ENCODE measurements around the gene SH2D3C. TPM values are rescaled to one million over a fixed set of nuclear protein-coding genes. Genes with fewer than 3 reads are reported as not detected.

The SH2D3C gene
- total and polyA plus RNA-seq, 9 of the 15 experiments (the other 6 are each of a cell fraction or from before 2014, with no cell fraction given) = 0.03 to 1.2 (median 0.22) TPM; not detected in 1

Small RNA genes within 50 kb of the gene (microRNA-seq; reads per million reads assigned to microRNA genes)
- gene MIR2861 (ENCODE audit: borderline microRNAs expressed) = not detected
- not detected for gene MIR3960 (ENCODE audit: borderline microRNAs expressed)

Other genes starting within 250 kb of the SH2D3C start
Only the 7 nearest of the 14 such genes appear.
- gene CFAP157, start 71.7 kb downstream of the SH2D3C start, total RNA-seq (2014; rRNA removed) = not detected in 2 replicates
- not detected in 2 replicates for gene CFAP157, start 71.7 kb downstream of the SH2D3C start, total RNA-seq (2014; rRNA removed; fragmentation: Illumina TruSeq; extraction: Trizol)
- gene CFAP157, start 71.7 kb downstream of the SH2D3C start, total RNA-seq (2015; rRNA removed; fragmentation: Illumina TruSeq; extraction: Trizol) = not detected in 2 replicates
- not detected in 2 replicates for gene CFAP157, start 71.7 kb downstream of the SH2D3C start, total RNA-seq (2021)
- not detected in 2 replicates for gene CFAP157, start 71.7 kb downstream of the SH2D3C start, polyA plus RNA-seq (2011; rRNA removed)
- not detected in 2 replicates for gene CFAP157, start 71.7 kb downstream of the SH2D3C start, polyA plus RNA-seq (2014; fragmentation: Illumina TruSeq; extraction: Trizol)
- gene CFAP157, start 71.7 kb downstream of the SH2D3C start, polyA plus RNA-seq (2014; fragmentation: Nextera tagmentation; extraction: Ambion mirVana) = under 1 TPM in 1 of 2 experiments, not detected in 1; 0.03 TPM
- not detected in 2 replicates for gene CFAP157, start 71.7 kb downstream of the SH2D3C start, polyA plus RNA-seq (2014; rRNA removed)
- gene PTRH1, start 63.0 kb downstream of the SH2D3C start, total RNA-seq (2014; rRNA removed) = 43.1 and 54.3 TPM in 2 replicates
- 1.1 and 1.8 TPM in 2 replicates for gene PTRH1, start 63.0 kb downstream of the SH2D3C start, total RNA-seq (2014; rRNA removed; fragmentation: Illumina TruSeq; extraction: Trizol)
- 7.4 and 8.0 TPM in 2 replicates for gene PTRH1, start 63.0 kb downstream of the SH2D3C start, total RNA-seq (2015; rRNA removed; fragmentation: Illumina TruSeq; extraction: Trizol)
- gene PTRH1, start 63.0 kb downstream of the SH2D3C start, total RNA-seq (2021) = 21.1 and 21.6 TPM in 2 replicates
- gene PTRH1, start 63.0 kb downstream of the SH2D3C start, polyA plus RNA-seq (2011; rRNA removed) = 5.7 and 8.1 TPM in 2 replicates
- gene PTRH1, start 63.0 kb downstream of the SH2D3C start, polyA plus RNA-seq (2014; fragmentation: Illumina TruSeq; extraction: Trizol) = 3.1 and 6.7 TPM in 2 replicates
- gene PTRH1, start 63.0 kb downstream of the SH2D3C start, polyA plus RNA-seq (2014; fragmentation: Nextera tagmentation; extraction: Ambion mirVana) = 1 to 10 TPM in 1 of 2 experiments, under 1 TPM in 1; 0.63 to 1.0 TPM
- gene PTRH1, start 63.0 kb downstream of the SH2D3C start, polyA plus RNA-seq (2014; rRNA removed) = 28.2 and 44.3 TPM in 2 replicates
- gene TTC16, start 62.6 kb downstream of the SH2D3C start, total RNA-seq (2014; rRNA removed) = not detected in 2 replicates
- not detected in 2 replicates for gene TTC16, start 62.6 kb downstream of the SH2D3C start, total RNA-seq (2014; rRNA removed; fragmentation: Illumina TruSeq; extraction: Trizol)
- gene TTC16, start 62.6 kb downstream of the SH2D3C start, total RNA-seq (2015; rRNA removed; fragmentation: Illumina TruSeq; extraction: Trizol) = not detected in 2 replicates
- gene TTC16, start 62.6 kb downstream of the SH2D3C start, total RNA-seq (2021) = not detected in 2 replicates
- gene TTC16, start 62.6 kb downstream of the SH2D3C start, polyA plus RNA-seq (2011; rRNA removed) = not detected in 2 replicates
- not detected in 2 replicates for gene TTC16, start 62.6 kb downstream of the SH2D3C start, polyA plus RNA-seq (2014; fragmentation: Illumina TruSeq; extraction: Trizol)
- gene TTC16, start 62.6 kb downstream of the SH2D3C start, polyA plus RNA-seq (2014; fragmentation: Nextera tagmentation; extraction: Ambion mirVana) = not detected
- 0.11 TPM in 1 of 2 replicates, not detected in the other for gene TTC16, start 62.6 kb downstream of the SH2D3C start, polyA plus RNA-seq (2014; rRNA removed)
- gene TOR2A, start 43.4 kb downstream of the SH2D3C start, total RNA-seq (2014; rRNA removed) = 21.3 and 23.5 TPM in 2 replicates
- gene TOR2A, start 43.4 kb downstream of the SH2D3C start, total RNA-seq (2014; rRNA removed; fragmentation: Illumina TruSeq; extraction: Trizol) = 3.0 and 3.7 TPM in 2 replicates
- gene TOR2A, start 43.4 kb downstream of the SH2D3C start, total RNA-seq (2015; rRNA removed; fragmentation: Illumina TruSeq; extraction: Trizol) = 11.1 and 12.0 TPM in 2 replicates
- gene TOR2A, start 43.4 kb downstream of the SH2D3C start, total RNA-seq (2021) = 25.9 and 28.3 TPM in 2 replicates
- gene TOR2A, start 43.4 kb downstream of the SH2D3C start, polyA plus RNA-seq (2011; rRNA removed) = 8.4 and 15.0 TPM in 2 replicates
- gene TOR2A, start 43.4 kb downstream of the SH2D3C start, polyA plus RNA-seq (2014; fragmentation: Illumina TruSeq; extraction: Trizol) = 15.7 and 22.6 TPM in 2 replicates
- gene TOR2A, start 43.4 kb downstream of the SH2D3C start, polyA plus RNA-seq (2014; fragmentation: Nextera tagmentation; extraction: Ambion mirVana) = 1 to 10 TPM in 1 of 2 experiments, under 1 TPM in 1; 0.80 to 1.1 TPM
- 22.5 and 27.2 TPM in 2 replicates for gene TOR2A, start 43.4 kb downstream of the SH2D3C start, polyA plus RNA-seq (2014; rRNA removed)
- gene CDK9, start 7.4 kb upstream of the SH2D3C start, total RNA-seq (2014; rRNA removed) = 33.0 and 36.7 TPM in 2 replicates
- gene CDK9, start 7.4 kb upstream of the SH2D3C start, total RNA-seq (2014; rRNA removed; fragmentation: Illumina TruSeq; extraction: Trizol) = 27.5 and 27.9 TPM in 2 replicates
- gene CDK9, start 7.4 kb upstream of the SH2D3C start, total RNA-seq (2015; rRNA removed; fragmentation: Illumina TruSeq; extraction: Trizol) = 28.1 and 29.8 TPM in 2 replicates
- 75.2 and 78.6 TPM in 2 replicates for gene CDK9, start 7.4 kb upstream of the SH2D3C start, total RNA-seq (2021)
- gene CDK9, start 7.4 kb upstream of the SH2D3C start, polyA plus RNA-seq (2011; rRNA removed) = 44.6 and 51.9 TPM in 2 replicates
- gene CDK9, start 7.4 kb upstream of the SH2D3C start, polyA plus RNA-seq (2014; fragmentation: Illumina TruSeq; extraction: Trizol) = 54.1 and 60.5 TPM in 2 replicates
- 1 to 10 TPM; 4.2 to 5.0 TPM for gene CDK9, start 7.4 kb upstream of the SH2D3C start, polyA plus RNA-seq (2014; fragmentation: Nextera tagmentation; extraction: Ambion mirVana)
- gene CDK9, start 7.4 kb upstream of the SH2D3C start, polyA plus RNA-seq (2014; rRNA removed) = 34.7 and 42.6 TPM in 2 replicates
- gene FPGS, start 24.2 kb upstream of the SH2D3C start, total RNA-seq (2014; rRNA removed) = 77.1 and 91.1 TPM in 2 replicates
- 19.7 and 32.6 TPM in 2 replicates for gene FPGS, start 24.2 kb upstream of the SH2D3C start, total RNA-seq (2014; rRNA removed; fragmentation: Illumina TruSeq; extraction: Trizol)
- 52.9 and 54.0 TPM in 2 replicates for gene FPGS, start 24.2 kb upstream of the SH2D3C start, total RNA-seq (2015; rRNA removed; fragmentation: Illumina TruSeq; extraction: Trizol)
- gene FPGS, start 24.2 kb upstream of the SH2D3C start, total RNA-seq (2021) = 85.1 and 90.2 TPM in 2 replicates
- gene FPGS, start 24.2 kb upstream of the SH2D3C start, polyA plus RNA-seq (2011; rRNA removed) = 59.2 and 65.5 TPM in 2 replicates
- gene FPGS, start 24.2 kb upstream of the SH2D3C start, polyA plus RNA-seq (2014; fragmentation: Illumina TruSeq; extraction: Trizol) = 86.4 and 87.8 TPM in 2 replicates
- 1 to 10 TPM in 1 of 2 experiments, under 1 TPM in 1; 0.84 to 2.0 TPM for gene FPGS, start 24.2 kb upstream of the SH2D3C start, polyA plus RNA-seq (2014; fragmentation: Nextera tagmentation; extraction: Ambion mirVana)
- 61.4 and 63.1 TPM in 2 replicates for gene FPGS, start 24.2 kb upstream of the SH2D3C start, polyA plus RNA-seq (2014; rRNA removed)
- 0.16 and 0.23 TPM in 2 replicates for gene ENG, start 76.0 kb upstream of the SH2D3C start, total RNA-seq (2014; rRNA removed)
- gene ENG, start 76.0 kb upstream of the SH2D3C start, total RNA-seq (2014; rRNA removed; fragmentation: Illumina TruSeq; extraction: Trizol) = 0.07 TPM in 1 of 2 replicates, not detected in the other
- 0.04 TPM in 1 of 2 replicates, not detected in the other for gene ENG, start 76.0 kb upstream of the SH2D3C start, total RNA-seq (2015; rRNA removed; fragmentation: Illumina TruSeq; extraction: Trizol)
- gene ENG, start 76.0 kb upstream of the SH2D3C start, total RNA-seq (2021) = 0.40 and 0.51 TPM in 2 replicates
- 0.14 and 0.27 TPM in 2 replicates for gene ENG, start 76.0 kb upstream of the SH2D3C start, polyA plus RNA-seq (2011; rRNA removed)
- 0.24 and 0.28 TPM in 2 replicates for gene ENG, start 76.0 kb upstream of the SH2D3C start, polyA plus RNA-seq (2014; fragmentation: Illumina TruSeq; extraction: Trizol)
- gene ENG, start 76.0 kb upstream of the SH2D3C start, polyA plus RNA-seq (2014; fragmentation: Nextera tagmentation; extraction: Ambion mirVana) = under 1 TPM in 1 of 2 experiments, not detected in 1; 0.13 TPM
- gene ENG, start 76.0 kb upstream of the SH2D3C start, polyA plus RNA-seq (2014; rRNA removed) = 0.13 TPM in 1 of 2 replicates, not detected in the other

Data from K562 (cell line).